Fibroblast of the conjunctiva (primary cell): ENCODE data around the gene SINHCAF.
"Not testable (repeated sequence)": the region's sequence is repeated elsewhere in the genome, so short reads cannot be mapped to it uniquely, and the experiment has no call there.

Experiments
- DNase-seq: peaks from one replicate; pipeline ENCODE4 v3.0.0-alpha.2; 2010; ENCODE audit warnings: low read depth

Gene SINHCAF

GRCh38 chr12:31261744-31262143 lies 64.2 kb downstream of the SINHCAF start:
- no peak for DNase-seq

- no peak for DNase-seq
Observed at GRCh38 chr12:31260840-31261239, 65.1 kb downstream of the SINHCAF start.

DNA sequence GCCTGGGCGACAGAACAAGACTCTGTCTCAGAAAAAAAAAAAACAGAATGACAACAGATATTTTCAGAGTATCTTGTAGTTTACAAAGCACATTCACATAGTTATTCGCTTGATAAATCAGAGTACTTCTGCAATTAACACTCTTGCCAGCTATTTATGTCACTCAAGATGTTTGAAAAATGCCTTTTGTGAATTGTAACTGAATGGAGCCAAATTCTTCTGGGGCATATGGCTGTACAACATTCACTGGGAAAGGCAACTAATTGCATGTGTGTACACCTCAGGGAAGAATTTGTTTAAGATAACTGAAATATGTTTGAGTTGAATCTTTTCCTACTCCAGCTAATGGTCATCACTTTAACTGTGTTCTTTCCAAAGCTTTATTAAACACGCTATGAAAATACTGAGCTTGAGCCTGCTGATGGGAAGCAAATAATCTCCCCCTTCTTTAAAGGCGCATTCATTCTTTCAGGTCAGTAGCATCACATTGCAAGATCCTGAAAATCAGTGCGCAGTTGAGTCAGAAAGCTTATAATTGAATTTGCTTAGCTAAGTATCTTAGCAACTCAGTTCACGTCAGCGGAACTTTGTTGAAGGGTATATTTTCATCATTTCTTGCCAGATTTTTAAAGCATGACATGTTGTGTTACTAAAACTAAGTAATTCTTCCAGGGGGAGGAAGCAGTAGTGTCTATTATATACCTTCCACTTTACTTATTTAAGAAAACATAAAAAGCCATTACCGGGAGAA lies 66.6 kb downstream of the SINHCAF start:
- peak; percentile 39 for DNase-seq

DNA sequence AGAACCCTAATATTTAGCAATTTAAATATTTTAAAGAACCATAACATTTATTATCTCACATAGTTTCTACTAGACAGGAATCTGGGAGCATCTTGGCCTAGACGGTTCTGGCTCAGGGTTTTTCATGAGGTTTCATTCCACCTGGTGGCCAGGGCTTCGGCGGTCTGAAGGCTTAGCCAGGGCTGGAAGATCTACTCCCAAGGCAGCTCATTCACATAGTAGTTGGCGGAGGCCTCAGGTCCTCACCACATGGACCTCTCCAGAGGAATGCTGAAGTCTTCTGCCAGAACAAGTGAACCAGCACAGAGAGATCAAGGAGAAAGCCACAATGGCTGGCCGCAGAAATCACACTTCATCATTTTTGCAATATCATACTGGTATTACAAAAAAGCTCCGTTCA lies 68.2 kb downstream of the SINHCAF start:
- DNase-seq, result no peak

GRCh38 chr12:31251707-31252611 lies 74.0 kb downstream of the SINHCAF start:
- not testable (repeated sequence) for DNase-seq

DNA sequence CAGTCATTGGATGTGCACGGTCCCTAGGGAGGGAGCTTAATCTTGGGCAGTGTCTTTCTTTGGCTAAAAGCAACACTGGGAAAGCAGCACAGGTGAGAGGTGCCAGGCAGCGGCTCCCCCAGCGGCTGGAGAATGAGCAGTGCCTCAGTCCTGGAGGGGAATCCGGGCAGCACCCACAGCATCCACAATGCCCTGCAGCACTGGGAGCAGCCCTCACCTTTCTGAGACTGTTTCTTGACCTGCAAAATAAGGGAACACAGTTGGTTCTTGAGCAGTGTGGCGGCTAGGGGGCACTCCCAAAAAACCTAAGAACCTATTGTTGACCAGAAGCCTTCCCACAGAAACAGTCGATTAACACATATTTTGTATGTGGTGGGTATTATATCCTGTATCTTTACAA lies 75.8 kb downstream of the SINHCAF start:
- no peak for DNase-seq

DNA sequence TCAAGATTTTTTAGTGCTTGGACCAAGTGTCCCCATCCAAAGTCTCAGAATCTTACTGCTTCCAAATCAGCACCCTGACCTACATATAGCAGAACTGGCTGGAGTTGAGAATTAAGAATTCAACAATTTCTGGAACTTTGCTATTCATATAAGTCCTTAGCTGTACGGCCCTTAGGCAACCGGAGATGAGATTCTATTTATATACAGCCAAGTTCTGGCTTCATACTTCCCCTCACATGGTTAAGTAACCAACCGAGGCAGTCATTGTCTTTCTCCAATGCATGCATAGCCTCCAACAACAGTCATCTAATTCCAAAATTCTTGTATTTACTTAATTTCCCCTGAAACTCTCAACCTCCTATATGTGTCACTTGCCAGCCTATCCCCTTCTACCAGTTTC lies 76.6 kb downstream of the SINHCAF start:
- DNase-seq, result no peak

DNA sequence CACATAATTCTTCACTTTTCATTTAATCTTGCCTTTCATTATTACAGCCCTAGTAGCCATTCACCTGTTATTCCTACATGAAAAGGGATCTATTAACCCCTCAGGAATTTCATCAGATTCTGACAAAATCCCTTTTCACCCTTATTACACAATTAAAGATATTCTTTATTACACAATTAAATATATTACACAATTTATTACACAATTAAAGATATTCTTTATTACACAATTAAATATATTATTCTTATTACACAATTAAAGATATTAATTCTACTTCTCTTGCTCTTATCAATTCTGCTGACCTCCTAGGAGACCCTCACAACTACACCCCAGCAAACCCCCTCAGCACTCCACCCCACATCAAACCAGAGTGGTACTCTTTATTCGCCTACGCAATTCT lies 77.1 kb downstream of the SINHCAF start:
- DNase-seq, result no peak

DNA sequence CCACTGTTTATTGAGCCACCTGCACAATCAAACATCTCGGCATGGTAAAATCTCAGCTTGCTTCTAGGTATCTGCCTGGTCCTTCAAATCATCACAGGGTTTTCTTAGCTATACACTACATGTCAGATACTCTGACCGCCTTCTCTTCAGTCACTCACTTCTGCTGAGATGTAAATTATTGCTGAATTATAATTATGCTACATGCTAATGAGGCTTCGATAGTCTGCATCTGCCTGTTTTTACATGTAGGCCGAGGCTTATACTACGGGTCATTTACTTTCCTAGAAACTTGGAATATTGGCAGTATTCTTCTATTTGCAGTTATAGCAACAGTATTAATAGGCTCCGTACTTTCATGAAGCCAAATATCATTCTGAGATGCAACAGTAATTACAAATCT lies 77.6 kb downstream of the SINHCAF start:
- DNase-seq, result no peak

- no peak for DNase-seq
Observed at GRCh38 chr12:31246470-31246850, 79.5 kb downstream of the SINHCAF start.

GRCh38 chr12:31245822-31246469 lies 80.0 kb downstream of the SINHCAF start:
- no peak for DNase-seq

DNA sequence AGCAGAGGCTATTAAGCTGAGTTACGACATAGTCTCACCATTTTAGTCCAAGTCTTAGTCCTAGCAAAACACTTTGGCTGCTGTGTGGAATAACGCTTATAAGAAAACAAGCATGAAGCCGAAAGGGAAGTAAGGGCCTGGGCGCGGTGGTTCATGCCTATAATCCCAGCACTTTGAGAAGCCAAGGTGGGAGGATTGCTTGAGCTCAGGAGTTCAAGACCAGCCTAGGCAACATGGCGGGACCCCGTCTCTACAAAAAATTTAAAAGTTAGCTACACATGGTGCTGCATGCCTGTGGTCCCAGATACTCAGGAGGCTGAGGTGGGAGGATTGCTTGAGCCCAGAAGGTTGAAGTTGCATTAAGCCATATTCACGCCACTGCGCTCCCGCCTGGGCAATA lies 83.5 kb downstream of the SINHCAF start:
- not testable (repeated sequence) for DNase-seq

DNA sequence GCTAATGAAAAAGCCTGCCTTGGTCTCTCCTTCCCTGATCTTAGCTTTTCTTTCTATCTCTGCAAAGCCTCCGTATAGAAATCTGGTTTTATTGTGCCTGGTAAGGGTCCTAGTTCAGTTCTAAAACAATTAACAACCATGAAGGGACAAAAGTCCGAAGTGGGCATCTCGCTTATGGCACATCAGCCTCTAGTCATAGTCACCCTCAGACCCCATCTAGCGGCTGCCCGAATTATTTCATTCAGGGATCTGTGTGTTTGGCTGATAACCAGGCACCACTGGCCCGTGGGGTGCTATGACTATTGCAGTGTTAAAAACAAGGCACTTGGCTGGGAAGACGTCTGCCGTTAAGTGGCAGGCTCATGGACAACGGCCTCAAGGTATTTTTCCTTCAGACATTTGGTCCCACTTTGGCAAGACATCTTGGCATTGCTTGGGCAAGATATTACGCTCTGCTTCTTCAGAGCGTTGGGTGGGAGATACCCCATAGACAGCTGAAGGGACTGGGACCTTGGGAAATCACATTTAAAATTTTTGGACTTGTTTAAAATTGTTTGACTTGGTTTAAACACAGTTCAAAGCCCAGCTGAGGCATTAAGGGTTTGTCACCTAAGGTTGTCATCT lies 87.1 kb downstream of the SINHCAF start:
- peak; percentile 39 for DNase-seq

DNA sequence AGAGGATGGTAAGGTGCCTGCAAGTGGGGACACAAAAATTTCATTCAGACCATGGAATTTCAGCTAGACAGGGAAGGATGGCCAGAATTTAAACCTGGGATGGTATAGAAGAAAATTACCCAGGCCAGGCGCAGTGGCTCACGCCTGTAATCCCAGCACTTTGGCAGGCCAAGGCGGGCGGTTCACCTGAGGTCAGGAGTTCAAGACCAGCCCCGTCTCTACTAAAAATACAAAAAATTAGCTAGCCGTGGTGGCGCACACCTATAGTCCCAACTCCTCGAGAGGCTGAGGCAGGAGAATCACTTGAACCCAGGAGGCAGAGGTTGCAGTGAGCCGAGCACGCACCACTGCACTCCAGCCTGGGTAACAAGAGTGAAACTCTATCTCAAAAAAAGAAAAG lies 87.6 kb downstream of the SINHCAF start:
- DNase-seq, result not testable (repeated sequence)

GRCh38 chr12:31236998-31237637 lies 88.8 kb downstream of the SINHCAF start:
- DNase-seq, result no peak

- no peak for DNase-seq
Observed at GRCh38 chr12:31235868-31236395, 90.0 kb downstream of the SINHCAF start.

DNA sequence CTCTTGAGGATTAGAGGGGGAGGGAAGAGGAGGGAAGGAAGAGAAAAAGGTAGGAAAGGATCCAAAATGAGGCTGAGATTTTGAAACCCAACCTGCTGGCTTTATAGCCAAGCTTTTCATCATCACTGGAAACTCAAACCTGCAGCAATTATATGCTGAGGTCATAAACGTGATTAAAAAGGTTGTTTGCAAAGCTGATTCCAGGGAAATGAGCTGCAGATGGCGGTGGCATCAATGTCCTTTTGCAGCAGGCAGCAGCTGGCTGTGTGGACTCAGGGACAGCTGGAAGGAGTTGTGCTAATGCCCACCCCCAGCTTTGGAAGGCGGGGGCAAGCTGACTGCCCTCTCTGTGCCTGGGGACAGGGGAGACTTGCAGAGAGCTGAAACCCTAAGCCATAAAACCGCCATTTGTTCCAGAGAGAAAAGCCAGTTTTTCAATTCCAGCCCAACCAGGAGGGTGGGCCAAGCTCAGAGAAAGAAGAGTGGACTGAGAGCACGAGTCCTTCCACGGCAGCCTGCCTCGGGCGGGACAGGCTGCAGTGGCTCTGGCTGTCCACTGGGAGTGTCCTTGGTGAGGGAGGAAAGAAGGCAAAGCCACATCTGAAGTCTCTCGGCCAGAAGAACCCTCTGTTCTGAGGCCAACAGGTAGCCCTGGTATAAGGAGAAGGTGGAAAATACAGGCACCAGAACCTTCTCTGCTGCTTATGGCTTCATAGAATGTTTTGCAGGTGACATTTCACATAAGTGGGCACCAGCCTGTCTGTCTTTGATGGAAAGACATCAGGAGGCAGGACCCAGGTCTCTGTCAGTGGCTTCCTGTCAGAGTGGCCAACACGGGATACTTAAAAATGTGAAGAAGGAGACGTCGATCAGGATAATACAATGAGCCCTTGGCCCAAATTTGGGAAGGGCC lies 90.7 kb downstream of the SINHCAF start:
- no peak for DNase-seq

GRCh38 chr12:31234053-31234840 lies 91.7 kb downstream of the SINHCAF start:
- DNase-seq, result no peak

DNA sequence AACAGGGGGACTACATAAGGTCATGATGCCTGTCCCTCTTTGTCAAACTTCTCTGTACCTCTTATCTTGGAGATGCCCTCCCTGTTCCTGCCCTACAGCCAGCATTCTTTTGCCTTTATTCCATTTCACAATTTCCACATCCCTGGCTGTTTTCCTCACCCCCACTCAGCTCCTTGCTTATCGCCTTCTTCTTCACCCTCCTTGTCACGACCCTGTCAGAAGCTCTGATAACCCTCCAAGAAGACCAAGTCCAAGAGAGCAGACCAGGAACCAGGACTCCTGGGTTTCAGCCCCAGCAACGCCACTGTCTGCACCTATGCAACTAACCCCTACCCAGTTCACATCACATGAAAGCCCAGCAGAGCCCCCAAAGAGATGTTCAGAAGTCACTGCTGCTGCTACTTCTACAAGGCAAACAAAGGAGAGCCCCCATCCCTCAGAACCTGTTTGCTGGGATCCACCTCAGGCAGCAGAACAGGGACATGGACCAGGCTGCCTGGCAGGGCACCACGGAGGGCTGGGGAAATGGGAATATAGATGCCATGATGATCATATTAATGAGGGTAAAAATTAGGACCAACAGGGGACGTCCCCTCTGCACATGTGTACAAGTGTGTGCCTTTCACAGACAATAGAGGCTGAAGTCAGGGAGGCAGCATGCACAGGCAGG lies 92.8 kb downstream of the SINHCAF start:
- DNase-seq, result no peak
